Chondrocyte (in vitro differentiated cells): ENCODE results near the gene SYNJ2BP. TPM values are rescaled to one million over a fixed set of nuclear protein-coding genes. Genes with fewer than 3 reads are reported as not detected.

Experiments used
- DNase-seq: peaks from one replicate; pipeline ENCODE4 v3.0.0; 2021; ENCODE audit warnings: mixed read lengths, low spot score
- H3K27ac Mint-ChIP-seq: one replicate; pipeline ENCODE4 v1.8.0; 2021; ENCODE audit warnings: mild to moderate bottlenecking, moderate library complexity, mixed read lengths; ENCODE audit not compliant: unreplicated experiment
- H3K27me3 Mint-ChIP-seq: 2 replicates; pipeline ENCODE4 v1.8.0; 2021; ENCODE audit warnings: low read depth, mixed read lengths
- H3K36me3 Mint-ChIP-seq: 2 replicates; pipeline ENCODE4 v1.8.0; 2021; ENCODE audit warnings: low read depth, mixed read lengths
- H3K4me1 Mint-ChIP-seq: 2 replicates; pipeline ENCODE4 v1.8.0; 2021; ENCODE audit warnings: low read depth, mild to moderate bottlenecking, mixed read lengths
- H3K4me3 Mint-ChIP-seq: one replicate; pipeline ENCODE4 v1.8.0; 2021; ENCODE audit warnings: mild to moderate bottlenecking, moderate library complexity, mixed read lengths; ENCODE audit not compliant: unreplicated experiment
- H3K9me3 Mint-ChIP-seq: 2 replicates; pipeline ENCODE4 v1.8.0; 2021; ENCODE audit warnings: low read depth, mixed read lengths
- CTCF ChIP-seq: fragments of 200-600 bp; sonication (generic); IDR thresholded peaks from 2 replicates; pipeline ENCODE4 v1.5.0; 2021; ENCODE audit warnings: antibody characterized with exemption, mild to moderate bottlenecking, moderate library complexity
- long read RNA-seq: library from polyadenylated mRNA; stranded (forward); transcript quantifications from one replicate; pipeline ENCODE4 v2.0.0, GENCODE V29; 2021
- total RNA-seq: library from RNA; stranded (reverse); gene quantifications from 3 replicates; pipeline ENCODE4 v1.2.1, GENCODE V29; 2021

The SYNJ2BP gene
- total RNA-seq = 25.8 to 35.1 TPM (median 26.4 TPM) in 3 replicates
- long read RNA-seq, full-length matches to known transcripts = 9 of 12 reads
- long read RNA-seq, partial matches to known transcripts = 0 of 12 reads
- long read RNA-seq, other reads (novel, unspliced or antisense) = 3 of 12 reads

GRCh38 chr14:70416725-70417349, at the start of gene SYNJ2BP:
SYNJ2BP (minus strand) TSS chr14:70417090; CDS start chr14:70416963, 127 bp downstream.
- H3K27me3 Mint-ChIP-seq = peaks cover 8% of the 10 kb centered on the region
- H3K9me3 Mint-ChIP-seq = no peaks in the 10 kb centered on the region
- H3K36me3 Mint-ChIP-seq = no peaks in the 10 kb centered on the region
- H3K27ac Mint-ChIP-seq = peak within 1 kb of the TSS; percentile 95
- DNase-seq = no peak
- peak within 1 kb of the TSS; percentile 97 for H3K4me3 Mint-ChIP-seq
- TF ChIP-seq CTCF = no peak
- peaks cover 21% of the 10 kb centered on the region for H3K4me1 Mint-ChIP-seq

- H3K9me3 Mint-ChIP-seq = no peaks in the 10 kb centered on the region
- no peaks in the 10 kb centered on the region for H3K4me1 Mint-ChIP-seq
- H3K4me3 Mint-ChIP-seq = no peak overlapping the region
- TF ChIP-seq CTCF = no peak
- H3K27me3 Mint-ChIP-seq = peaks cover 3% of the 10 kb centered on the region
- no peak overlapping the region for H3K27ac Mint-ChIP-seq
- no peaks in the 10 kb centered on the region for H3K36me3 Mint-ChIP-seq
- no peak for DNase-seq
Observed at GRCh38 chr14:70454731-70455130, 37.8 kb upstream of the SYNJ2BP start.

GRCh38 chr14:70451874-70452273, 35.0 kb upstream of the SYNJ2BP start, which contains the start of gene ADAM21:
ADAM21 (plus strand) TSS chr14:70452174; CDS start chr14:70457500, 5,326 bp downstream.
- no peaks in the 10 kb centered on the region for H3K4me1 Mint-ChIP-seq
- DNase-seq = no peak
- no peak for TF ChIP-seq CTCF

GRCh38 chr14:70448633-70449340, 31.9 kb upstream of the SYNJ2BP start:
- Mint-ChIP-seq H3K27ac (no peak overlapping the region), H3K9me3 (peaks cover 13% of the 10 kb centered on the region), H3K36me3 (peaks cover 5% of the 10 kb centered on the region), H3K27me3 (no peaks in the 10 kb centered on the region), H3K4me1 (no peaks in the 10 kb centered on the region), H3K4me3 (no peak overlapping the region)
- no peak for TF ChIP-seq CTCF
- no peak for DNase-seq

More at GRCh38 chr14:70451874-70452273, 35.0 kb upstream of the SYNJ2BP start, which contains the start of gene ADAM21:
- no peaks in the 10 kb centered on the region for H3K9me3 Mint-ChIP-seq
- no peaks in the 10 kb centered on the region for H3K27me3 Mint-ChIP-seq
- H3K36me3 Mint-ChIP-seq = peaks cover 3% of the 10 kb centered on the region
- no peak within 1 kb of the TSS for H3K4me3 Mint-ChIP-seq
- H3K27ac Mint-ChIP-seq = no peak within 1 kb of the TSS

GRCh38 chr14:70442750-70443149, 25.9 kb upstream of the SYNJ2BP start:
- TF ChIP-seq CTCF = no peak

More at GRCh38 chr14:70442750-70443149, 25.9 kb upstream of the SYNJ2BP start:
- Mint-ChIP-seq H3K4me1 (no peaks in the 10 kb centered on the region), H3K4me3 (no peak overlapping the region), H3K27ac (no peak overlapping the region), H3K27me3 (no peaks in the 10 kb centered on the region), H3K9me3 (peaks cover 37% of the 10 kb centered on the region), H3K36me3 (peaks cover 17% of the 10 kb centered on the region)
- DNase-seq = no peak
